Caco-2 (cell line): ENCODE data around the gene PLCB4. TPM values are rescaled to one million over a fixed set of nuclear protein-coding genes. Genes with fewer than 3 reads are reported as not detected.

Experiments used
- BruUV-seq: library from RNA; stranded (reverse); fragments of 400-500 nt; replicated peaks from 2 replicates; lab custom pipeline; 2021; lab: Mats Ljungman, UMichigan
- CTCF ChIA-PET: fragments of 300-600 bp; sonication (Branson Sonifier 250); formaldehyde crosslinking; loops from one replicate; lab custom pipeline; 2022; ENCODE audit warnings: antibody characterized with exemption; lab: Charles Lee
- POLR2A ChIA-PET: fragments of 300-600 bp; sonication (Branson Sonifier 250); formaldehyde crosslinking; loops from one replicate; lab custom pipeline; 2022; ENCODE audit warnings: antibody characterized with exemption; lab: Charles Lee
- DNase-seq, 2 experiments: peaks; one replicate each; pipeline versions ENCODE4 v3.0.0 to v3.0.0-alpha.2; 2020 to 2022
- H3K27me3 ChIP-seq: replicated peaks from 2 replicates; pipeline ENCODE4 v1.6.0; 2011; ENCODE audit warnings: low read length; ENCODE audit not compliant: control insufficient read depth, insufficient read depth
- H3K36me3 ChIP-seq: 2 replicates; pipeline ENCODE4 v1.5.1; 2011; ENCODE audit warnings: low read length; ENCODE audit not compliant: control insufficient read depth, insufficient read depth
- H3K4me1 ChIP-seq: fragments of 250-450 bp; sonication (Bioruptor Pico); 2 replicates; pipeline ENCODE4 v1.5.1; 2020; ENCODE audit warnings: mild to moderate bottlenecking
- H3K4me3 ChIP-seq: 2 replicates; pipeline ENCODE4 v1.5.1; 2011; ENCODE audit warnings: low read depth, mild to moderate bottlenecking, control low read depth, low read length
- H3K9me3 ChIP-seq: fragments of 250-450 bp; sonication (Bioruptor Pico); 2 replicates; pipeline ENCODE4 v1.5.1; 2020; ENCODE audit warnings: mild to moderate bottlenecking, moderate library complexity
- H3K27ac Mint-ChIP-seq: one replicate; pipeline ENCODE4 v1.8.0; 2022; ENCODE audit warnings: mixed read lengths; ENCODE audit not compliant: unreplicated experiment
- H3K27me3 Mint-ChIP-seq: one replicate; pipeline ENCODE4 v1.8.0; 2022; ENCODE audit warnings: mixed read lengths; ENCODE audit not compliant: insufficient read depth, unreplicated experiment
- H3K36me3 Mint-ChIP-seq: one replicate; pipeline ENCODE4 v1.8.0; 2022; ENCODE audit warnings: mild to moderate bottlenecking, mixed read lengths; ENCODE audit not compliant: insufficient read depth, unreplicated experiment
- H3K4me1 Mint-ChIP-seq: one replicate; pipeline ENCODE4 v1.8.0; 2022; ENCODE audit warnings: low read depth, mixed read lengths; ENCODE audit not compliant: unreplicated experiment
- H3K4me3 Mint-ChIP-seq: one replicate; pipeline ENCODE4 v1.8.0; 2022; ENCODE audit warnings: mild to moderate bottlenecking, moderate library complexity, mixed read lengths; ENCODE audit not compliant: unreplicated experiment
- H3K9me3 Mint-ChIP-seq: one replicate; pipeline ENCODE4 v1.8.0; 2022; ENCODE audit warnings: mixed read lengths; ENCODE audit not compliant: unreplicated experiment
- CTCF ChIP-seq, 2 experiments: fragments of 200-600 bp in 1 of 2; IDR thresholded peaks; 1 replicate in 1 of 2; 2 replicates in 1 of 2; pipeline versions ENCODE4 v1.5.1 to v1.8.0; 2011 to 2022; ENCODE audit warnings: antibody characterized with exemption in 1 of 2, control low read depth in 1 of 2, inconsistent platforms in 1 of 2, low read depth in 1 of 2, low read length in 1 of 2, mild to moderate bottlenecking in 1 of 2, moderate library complexity in 1 of 2; ENCODE audit not compliant: insufficient read depth in 1 of 2, severe bottlenecking in 1 of 2, unreplicated experiment in 1 of 2
- intact Hi-C: fragments of 100-400 bp; cut with micrococcal nuclease; formaldehyde crosslinking; loops from one replicate; pipeline ENCODE4 v1.10.0; 2022; ENCODE audit not compliant: unreplicated experiment
- total RNA-seq: library from RNA; stranded (reverse); gene quantifications from 2 replicates; pipeline ENCODE4 v1.2.3, GENCODE V29; 2022

The PLCB4 gene
- total RNA-seq, 1 experiment from 2014 or later: 3.0 TPM

- BruUV-seq: no TSS peak
- H3K9me3 ChIP-seq: no peaks in the 10 kb centered on the region
- no peaks in the 10 kb centered on the region for H3K36me3 ChIP-seq
- H3K4me3 ChIP-seq: no peak overlapping the region
- DNase-seq: no peak
- Mint-ChIP-seq H3K27ac (no peak overlapping the region), H3K27me3 (peaks cover 2% of the 10 kb centered on the region), H3K4me1 (no peaks in the 10 kb centered on the region), H3K4me3 (no peak overlapping the region), H3K36me3 (no peaks in the 10 kb centered on the region), H3K9me3 (no peaks in the 10 kb centered on the region)
- intact Hi-C loops: no loop called here
- H3K27me3 ChIP-seq: no peaks in the 10 kb centered on the region
- TF ChIP-seq CTCF (IDR thresholded peaks at IDR 0.05; ENCODE audit: insufficient read depth in 1 of 2, low read depth in 1 of 2, low read length in 1 of 2, severe bottlenecking in 1 of 2, unreplicated experiment in 1 of 2): no peak
- CTCF ChIA-PET: no interaction called here
- POLR2A ChIA-PET: no interaction called here
- no peaks in the 10 kb centered on the region for H3K4me1 ChIP-seq
Observed at GRCh38 chr20:9269280-9269971, 200.5 kb downstream of the PLCB4 start.

GRCh38 chr20:9270831-9271230 lies 201.9 kb downstream of the PLCB4 start:
- ChIA-PET POLR2A (no interaction called here), CTCF (no interaction called here)
- Mint-ChIP-seq H3K27me3 (peaks cover 6% of the 10 kb centered on the region), H3K27ac (no peak overlapping the region), H3K4me1 (no peaks in the 10 kb centered on the region), H3K9me3 (no peaks in the 10 kb centered on the region), H3K36me3 (no peaks in the 10 kb centered on the region), H3K4me3 (no peak overlapping the region)
- Histone ChIP-seq H3K9me3 (no peaks in the 10 kb centered on the region), H3K4me1 (no peaks in the 10 kb centered on the region), H3K36me3 (no peaks in the 10 kb centered on the region), H3K27me3 (no peaks in the 10 kb centered on the region), H3K4me3 (no peak overlapping the region)
- no peak for DNase-seq
- intact Hi-C loops: no loop called here
- TF ChIP-seq CTCF (IDR thresholded peaks at IDR 0.05; ENCODE audit: insufficient read depth in 1 of 2, low read depth in 1 of 2, low read length in 1 of 2, severe bottlenecking in 1 of 2, unreplicated experiment in 1 of 2): no peak
- no TSS peak for BruUV-seq

GRCh38 chr20:9276966-9277468 lies 208.1 kb downstream of the PLCB4 start:
- H3K36me3 Mint-ChIP-seq: no peaks in the 10 kb centered on the region
- H3K9me3 ChIP-seq: no peaks in the 10 kb centered on the region
- H3K4me1 ChIP-seq: no peaks in the 10 kb centered on the region
- no peak overlapping the region for H3K4me3 Mint-ChIP-seq
- H3K27me3 Mint-ChIP-seq: peaks cover 9% of the 10 kb centered on the region
- no TSS peak for BruUV-seq
- TF ChIP-seq CTCF (IDR thresholded peaks at IDR 0.05; ENCODE audit: insufficient read depth in 1 of 2, low read depth in 1 of 2, low read length in 1 of 2, severe bottlenecking in 1 of 2, unreplicated experiment in 1 of 2): no peak
- no peaks in the 10 kb centered on the region for H3K4me1 Mint-ChIP-seq
- H3K27me3 ChIP-seq: no peaks in the 10 kb centered on the region
- no peak overlapping the region for H3K4me3 ChIP-seq
- ChIA-PET POLR2A (no interaction called here), CTCF (no interaction called here)
- DNase-seq: no peak
- no peaks in the 10 kb centered on the region for H3K36me3 ChIP-seq
- no peaks in the 10 kb centered on the region for H3K9me3 Mint-ChIP-seq
- no peak overlapping the region for H3K27ac Mint-ChIP-seq
- intact Hi-C loops: no loop called here
